Measurements from ENCODE around the gene UBXN10.
"Not testable (repeated sequence)": the region's sequence is repeated elsewhere in the genome, so short reads cannot be mapped to it uniquely, and the experiment has no call there.

Gene UBXN10

GRCh38 chr1:20232564-20232963 is 46.7 kb downstream of the UBXN10 start:
- in situ Hi-C loops (cut with MboI; ENCODE audit: low sequenced_read_pairs) = not testable (repeated sequence)

- in situ Hi-C loops (cut with MboI; ENCODE audit: low sequenced_read_pairs) = no loop called here
These were observed 47.5 kb downstream of the UBXN10 start for GRCh38 chr1:20233394-20233793.

GRCh38 chr1:20233866-20234265 is 48.0 kb downstream of the UBXN10 start:
- in situ Hi-C loops (cut with MboI; ENCODE audit: low sequenced_read_pairs) = no loop called here

GRCh38 chr1:20234788-20235535 is 49.1 kb downstream of the UBXN10 start:
- in situ Hi-C loops (cut with MboI; ENCODE audit: low sequenced_read_pairs) = no loop called here

GRCh38 chr1:20237646-20238045 is 51.8 kb downstream of the UBXN10 start:
- in situ Hi-C loops (cut with MboI; ENCODE audit: low sequenced_read_pairs) = no loop called here

GRCh38 chr1:20240012-20240411 is 54.1 kb downstream of the UBXN10 start:
- in situ Hi-C loops (cut with MboI; ENCODE audit: low sequenced_read_pairs) = no loop called here

- in situ Hi-C loops (cut with MboI; ENCODE audit: low sequenced_read_pairs) = no loop called here
These were observed 57.1 kb downstream of the UBXN10 start for GRCh38 chr1:20242890-20243479.

Data from HL-60/S4 (cell line).